Measurements from ENCODE around the gene SIRPD. TPM values are rescaled to one million over a fixed set of nuclear protein-coding genes. Genes with fewer than 3 reads are reported as not detected.

SIRPD gene
- not detected in 2 replicates for total RNA-seq

DNA sequence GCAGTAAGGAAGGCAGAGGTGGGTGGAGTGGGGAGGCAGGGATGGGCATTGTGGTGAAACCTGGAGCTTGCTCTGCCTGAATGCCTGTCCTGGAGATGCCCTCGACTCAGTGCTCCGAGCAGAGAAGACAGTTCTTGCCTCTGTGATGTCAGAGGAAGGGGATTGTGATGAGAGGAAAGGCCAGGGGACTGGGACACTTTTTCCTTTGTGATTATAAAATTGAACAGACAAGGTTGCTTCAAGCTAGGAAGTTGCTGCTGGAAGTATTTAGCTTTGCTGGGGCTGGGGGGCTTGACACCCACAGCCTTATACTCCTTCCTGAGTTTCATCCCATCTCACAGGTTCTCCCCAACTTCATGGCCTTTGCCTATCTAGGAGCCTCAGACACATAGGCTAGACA, at the start of gene SIRPD:
Gene SIRPD (minus strand): TSS at position 101 of the 400 bp plus-strand sequence. CDS start 52 bp downstream, at position 49.

DNA sequence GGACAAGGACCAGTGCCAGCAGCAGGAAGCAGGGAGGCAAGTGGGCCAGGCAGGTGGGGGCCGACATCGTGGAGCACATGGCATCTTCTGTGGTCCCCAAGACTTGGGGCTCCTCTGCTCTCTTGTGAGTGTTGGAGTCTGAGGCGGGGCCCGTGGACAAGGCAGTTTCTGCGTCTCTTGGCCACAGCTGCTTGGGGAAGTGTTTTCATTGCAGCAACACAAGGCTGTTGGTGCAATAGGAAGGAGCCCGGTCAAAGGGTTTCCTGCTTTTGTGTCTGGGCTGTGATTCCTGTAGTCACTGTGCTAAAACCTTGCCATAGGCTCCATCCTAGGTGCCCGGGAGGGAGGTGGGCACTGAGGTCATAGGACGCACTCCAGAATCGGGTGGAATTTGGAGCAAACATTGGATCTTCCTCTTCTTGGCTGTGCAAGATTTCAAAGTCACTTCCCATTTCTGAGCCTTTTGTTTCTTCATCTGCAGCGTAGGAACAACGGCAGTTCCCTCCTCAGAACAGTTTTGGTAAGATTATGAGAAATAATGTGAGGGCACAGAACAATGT, 66.1 kb downstream of the SIRPD start, which contains the start of gene SIRPB2:
Gene SIRPB2 (minus strand): TSS at position 140 of the 560 bp plus-strand sequence. CDS start 61 bp downstream, at position 79.

Small RNA genes lying within 50 kb of the gene (small RNA-seq; reads per million reads assigned to genes)
- not detected for gene RNU6-917P (ENCODE audit: low replicate concordance)

Other genes with a start within 250 kb of the SIRPD start
- 0.43 and 2.2 TPM in 2 replicates for gene SDCBP2, start 228.6 kb downstream of the SIRPD start, total RNA-seq
- 168 and 202 TPM in 2 replicates for gene FKBP1A, start 164.7 kb downstream of the SIRPD start, total RNA-seq
- 34.4 and 37.9 TPM in 2 replicates for gene NSFL1C, start 90.9 kb downstream of the SIRPD start, total RNA-seq
- not detected in 2 replicates for gene SIRPB2, start 66.3 kb downstream of the SIRPD start, total RNA-seq
- 1.4 and 2.2 TPM in 2 replicates for gene SIRPB1, start 62.3 kb upstream of the SIRPD start, total RNA-seq
- not detected in 2 replicates for gene SIRPG, start 100.1 kb upstream of the SIRPD start, total RNA-seq

Measured in placental pericyte (primary cell).